ENCODE data around the gene KRT1.

GRCh38 chr12:52660934-52661499 is 19.2 kb downstream of the KRT1 start:
- TF ChIP-seq, protein P1, sequence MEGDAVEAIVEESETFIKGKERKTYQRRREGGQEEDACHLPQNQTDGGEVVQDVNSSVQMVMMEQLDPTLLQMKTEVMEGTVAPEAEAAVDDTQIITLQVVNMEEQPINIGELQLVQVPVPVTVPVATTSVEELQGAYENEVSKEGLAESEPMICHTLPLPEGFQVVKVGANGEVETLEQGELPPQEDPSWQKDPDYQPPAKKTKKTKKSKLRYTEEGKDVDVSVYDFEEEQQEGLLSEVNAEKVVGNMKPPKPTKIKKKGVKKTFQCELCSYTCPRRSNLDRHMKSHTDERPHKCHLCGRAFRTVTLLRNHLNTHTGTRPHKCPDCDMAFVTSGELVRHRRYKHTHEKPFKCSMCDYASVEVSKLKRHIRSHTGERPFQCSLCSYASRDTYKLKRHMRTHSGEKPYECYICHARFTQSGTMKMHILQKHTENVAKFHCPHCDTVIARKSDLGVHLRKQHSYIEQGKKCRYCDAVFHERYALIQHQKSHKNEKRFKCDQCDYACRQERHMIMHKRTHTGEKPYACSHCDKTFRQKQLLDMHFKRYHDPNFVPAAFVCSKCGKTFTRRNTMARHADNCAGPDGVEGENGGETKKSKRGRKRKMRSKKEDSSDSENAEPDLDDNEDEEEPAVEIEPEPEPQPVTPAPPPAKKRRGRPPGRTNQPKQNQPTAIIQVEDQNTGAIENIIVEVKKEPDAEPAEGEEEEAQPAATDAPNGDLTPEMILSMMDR (IDR thresholded peaks at IDR 0.05; ENCODE audit: low read length): no peak
- no peak for TF ChIP-seq EZH2 (optimal IDR thresholded peaks at IDR 0.05; ENCODE audit: low read depth, low read length)
